Measurements from ENCODE around the gene DNLZ. TPM values are rescaled to one million over a fixed set of nuclear protein-coding genes. Genes with fewer than 3 reads are reported as not detected.
A peak's percentile ranks its signal among the peaks of the same experiment; 100 is the strongest.

DNLZ gene
- total and polyA plus RNA-seq, 9 of the 15 experiments (the other 6 are each of a cell fraction or from before 2014, with no cell fraction given) = 0.17 to 44.6 (median 3.4) TPM

DNA sequence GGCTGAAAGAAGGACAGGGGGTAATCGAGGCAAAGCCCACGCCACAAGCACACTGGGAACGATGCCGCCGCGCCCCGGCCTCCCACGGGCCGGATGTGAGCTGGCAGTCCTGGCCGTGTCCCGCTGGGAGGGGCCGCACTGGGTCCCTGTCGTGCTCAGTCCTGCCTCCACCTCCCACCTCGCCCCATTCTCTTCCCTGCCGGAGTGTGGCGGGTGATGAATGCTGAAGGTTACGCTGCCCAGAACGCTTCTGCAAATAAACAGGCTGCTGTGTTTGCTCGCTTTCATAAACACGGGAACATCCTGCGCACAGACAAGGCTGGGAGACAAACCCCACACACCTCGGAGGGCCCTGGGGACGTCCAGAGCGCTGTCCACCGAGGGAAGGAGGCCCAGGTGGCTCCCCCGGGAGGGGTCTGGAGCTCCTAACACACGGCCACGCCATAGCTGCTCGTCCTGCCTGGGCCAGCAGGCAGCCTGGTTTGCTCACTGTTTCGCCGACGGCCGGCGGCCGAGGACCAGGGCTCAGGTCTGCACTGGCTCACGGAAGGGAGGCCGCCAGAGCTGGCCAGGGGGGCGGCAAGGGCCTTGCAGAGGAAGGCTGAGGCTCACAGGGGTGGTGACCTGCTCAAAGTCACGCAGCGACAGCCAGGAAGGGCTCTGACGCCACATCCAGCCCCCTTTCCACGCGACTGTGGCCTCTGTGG, 2.3 kb downstream of the DNLZ start (continued):
- TF ChIP-seq RBM22 (IDR thresholded peaks at IDR 0.05; ENCODE audit: low read depth, low read length, poor library complexity, severe bottlenecking) (no peak), MEF2A (IDR thresholded peaks at IDR 0.05; ENCODE audit: control insufficient read depth, low read depth, low read length) (no peak), HDAC2 (IDR thresholded peaks at IDR 0.05) (no peak)

DNA sequence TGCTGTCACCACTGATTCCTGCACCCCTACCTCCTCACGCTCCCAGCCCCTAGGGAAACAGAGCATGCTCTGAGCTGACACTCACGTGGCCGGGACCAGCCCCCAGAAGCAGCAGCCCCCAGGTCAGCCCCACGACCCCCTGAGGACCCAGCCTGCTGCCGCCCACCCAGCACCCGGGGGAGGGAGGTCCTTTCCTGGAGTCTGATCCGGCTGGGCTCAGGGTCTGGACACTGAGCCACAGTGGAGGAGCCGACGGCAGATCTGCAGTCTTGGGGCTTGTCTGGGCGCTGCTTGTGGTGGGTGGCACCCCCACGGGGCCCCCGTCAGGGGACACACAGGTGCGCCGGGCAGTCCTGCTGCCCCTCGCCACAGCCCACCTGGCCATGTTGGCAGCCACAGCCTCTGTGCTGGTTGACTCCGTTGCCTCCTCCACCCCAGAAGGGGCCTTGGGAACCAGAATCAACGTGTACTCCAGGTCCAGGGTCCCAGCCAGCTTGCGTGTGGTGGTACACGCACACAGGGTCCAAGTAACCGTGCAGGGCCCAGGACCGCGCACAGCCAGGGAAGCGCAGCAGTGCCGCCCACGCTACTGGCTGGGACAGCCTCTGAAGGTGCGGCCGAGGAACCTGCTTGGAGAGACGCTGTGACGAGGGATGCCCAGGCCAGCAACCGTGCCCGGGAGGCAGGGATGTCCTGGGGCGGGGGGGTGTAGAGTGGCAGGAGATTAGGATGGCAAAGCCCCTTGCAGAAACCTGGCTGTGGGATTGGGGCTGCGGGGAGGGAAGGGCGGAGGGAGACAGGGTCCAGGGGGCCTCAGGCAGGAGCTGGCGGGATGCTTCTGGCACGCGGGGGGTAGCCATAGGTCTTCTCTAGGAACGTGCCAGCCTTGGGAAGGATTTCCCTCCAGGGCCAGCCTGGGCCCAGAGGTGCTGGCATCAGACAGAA, 3.5 kb downstream of the DNLZ start:
- H4K20me1 ChIP-seq (replicated peaks; ENCODE audit: control insufficient read depth, insufficient read depth, low read length) = no peaks in the 10 kb centered on the region
- no peaks in the 10 kb centered on the region for H3K27me3 ChIP-seq (ENCODE audit: control insufficient read depth in 2 of 2, insufficient read depth in 2 of 2, low read length in 2 of 2)
- H3K4me3 ChIP-seq = no peak overlapping the region
- ATAC-seq (no peak), DNase-seq (ENCODE audit: extremely low read depth in 1 of 4, low spot score in 3 of 4) (no peak), FAIRE-seq (no peak)
- H3K9ac ChIP-seq (ENCODE audit: insufficient read depth in 1 of 2, low read depth in 2 of 2, low read length in 2 of 2) = peak overlapping the region in 1 of 2 experiments; percentile 26; a peak in 2 of 4 replicates
- H3K9me1 ChIP-seq (ENCODE audit: control insufficient read depth, insufficient read depth, low read length) = no peaks in the 10 kb centered on the region
- intact Hi-C loops (cut with micrococcal nuclease) = no loop called here
- WGBS (ENCODE audit: insufficient coverage, low coverage, missing lambda C conversion rate) = 77% methylated on average over 32 of the region's 38 CpGs
- POLR2A ChIA-PET = interaction anchor here (0.5 to 2.0 kb wide), 3 partner anchors 14 to 403 kb away, joined by 3 to 6 read pairs (median 4); no protein-coding TSS in a partner anchor
- H3K4me1 ChIP-seq (replicated peaks in 1 of 2; ENCODE audit: control insufficient read depth in 2 of 2, insufficient read depth in 2 of 2, low read length in 2 of 2) = peaks cover 11 to 93% of the 10 kb centered on the region in 2 experiments
- no peak overlapping the region for H2AFZ ChIP-seq (ENCODE audit: low read depth, low read length)
- CTCF ChIA-PET (ENCODE audit: low intra/inter-chr PET ratio) = no interaction called here
- no peak overlapping the region for H3K4me2 ChIP-seq (ENCODE audit: insufficient read depth, low read length)
- H3K36me3 ChIP-seq (ENCODE audit: control insufficient read depth, insufficient read depth, low read length) = peaks cover 11% of the 10 kb centered on the region; the same call in 1 of the 3 replicates
- H3K9me3 ChIP-seq (replicated peaks; ENCODE audit: control insufficient read depth, insufficient read depth, low read depth, low read length) = no peaks in the 10 kb centered on the region
- peak; percentile 61; the same call in 1 of the 2 replicates for TF ChIP-seq POLR2G (IDR thresholded peaks at IDR 0.05; ENCODE audit: low read depth, low read length)
- TF ChIP-seq BCOR (IDR thresholded peaks at IDR 0.05) = no peak
- peak; percentile 33; the same call in 1 of the 2 replicates for TF ChIP-seq POLR2AphosphoS2 (IDR thresholded peaks at IDR 0.05; ENCODE audit: low read length)
- TF ChIP-seq NCOR1 (IDR thresholded peaks at IDR 0.05) = no peak
- no peak for TF ChIP-seq DNMT1 (IDR thresholded peaks at IDR 0.05)
- no peak for TF ChIP-seq TCF7 (IDR thresholded peaks at IDR 0.05; ENCODE audit: borderline replicate concordance)
- TF ChIP-seq, protein P1, sequence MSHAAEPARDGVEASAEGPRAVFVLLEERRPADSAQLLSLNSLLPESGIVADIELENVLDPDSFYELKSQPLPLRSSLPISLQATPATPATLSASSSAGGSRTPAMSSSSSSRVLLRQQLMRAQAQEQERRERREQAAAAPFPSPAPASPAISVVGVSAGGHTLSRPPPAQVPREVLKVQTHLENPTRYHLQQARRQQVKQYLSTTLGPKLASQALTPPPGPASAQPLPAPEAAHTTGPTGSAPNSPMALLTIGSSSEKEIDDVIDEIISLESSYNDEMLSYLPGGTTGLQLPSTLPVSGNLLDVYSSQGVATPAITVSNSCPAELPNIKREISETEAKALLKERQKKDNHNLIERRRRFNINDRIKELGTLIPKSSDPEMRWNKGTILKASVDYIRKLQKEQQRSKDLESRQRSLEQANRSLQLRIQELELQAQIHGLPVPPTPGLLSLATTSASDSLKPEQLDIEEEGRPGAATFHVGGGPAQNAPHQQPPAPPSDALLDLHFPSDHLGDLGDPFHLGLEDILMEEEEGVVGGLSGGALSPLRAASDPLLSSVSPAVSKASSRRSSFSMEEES (CRISPR knock-in tag; IDR thresholded peaks at IDR 0.05) = no peak
- TF ChIP-seq, protein P2, sequence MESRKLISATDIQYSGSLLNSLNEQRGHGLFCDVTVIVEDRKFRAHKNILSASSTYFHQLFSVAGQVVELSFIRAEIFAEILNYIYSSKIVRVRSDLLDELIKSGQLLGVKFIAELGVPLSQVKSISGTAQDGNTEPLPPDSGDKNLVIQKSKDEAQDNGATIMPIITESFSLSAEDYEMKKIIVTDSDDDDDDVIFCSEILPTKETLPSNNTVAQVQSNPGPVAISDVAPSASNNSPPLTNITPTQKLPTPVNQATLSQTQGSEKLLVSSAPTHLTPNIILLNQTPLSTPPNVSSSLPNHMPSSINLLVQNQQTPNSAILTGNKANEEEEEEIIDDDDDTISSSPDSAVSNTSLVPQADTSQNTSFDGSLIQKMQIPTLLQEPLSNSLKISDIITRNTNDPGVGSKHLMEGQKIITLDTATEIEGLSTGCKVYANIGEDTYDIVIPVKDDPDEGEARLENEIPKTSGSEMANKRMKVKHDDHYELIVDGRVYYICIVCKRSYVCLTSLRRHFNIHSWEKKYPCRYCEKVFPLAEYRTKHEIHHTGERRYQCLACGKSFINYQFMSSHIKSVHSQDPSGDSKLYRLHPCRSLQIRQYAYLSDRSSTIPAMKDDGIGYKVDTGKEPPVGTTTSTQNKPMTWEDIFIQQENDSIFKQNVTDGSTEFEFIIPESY (CRISPR knock-in tag; IDR thresholded peaks at IDR 0.05) = 0 out of 2 replicates have a peak, but pooled peaks have one; percentile 40
- TF ChIP-seq PCBP2 (IDR thresholded peaks at IDR 0.05; ENCODE audit: low read depth, low read length, poor library complexity, severe bottlenecking) = no peak
- H3K79me2 ChIP-seq (ENCODE audit: control insufficient read depth, insufficient read depth, low read length) = no peaks in the 10 kb centered on the region; the same call in 2 of the 3 replicates
- BruUV-seq (replicated peaks) = no TSS peak
- in situ Hi-C loops (cut with MboI) = no loop called here
- H3K27ac ChIP-seq (ENCODE audit: extremely low read depth, low read depth, low read length) = no peak overlapping the region

Measured in K562 (cell line).